NOMO-1 treated with DMSO at 0.1 percent for 48 hours (cell line): ENCODE data around the gene PNPLA5.

Source experiments
- DNase-seq: peaks from one replicate; lab custom pipeline; 2025; ENCODE audit not compliant: unreplicated experiment; lab: John Stamatoyannopoulos, UW

The PNPLA5 gene

DNA sequence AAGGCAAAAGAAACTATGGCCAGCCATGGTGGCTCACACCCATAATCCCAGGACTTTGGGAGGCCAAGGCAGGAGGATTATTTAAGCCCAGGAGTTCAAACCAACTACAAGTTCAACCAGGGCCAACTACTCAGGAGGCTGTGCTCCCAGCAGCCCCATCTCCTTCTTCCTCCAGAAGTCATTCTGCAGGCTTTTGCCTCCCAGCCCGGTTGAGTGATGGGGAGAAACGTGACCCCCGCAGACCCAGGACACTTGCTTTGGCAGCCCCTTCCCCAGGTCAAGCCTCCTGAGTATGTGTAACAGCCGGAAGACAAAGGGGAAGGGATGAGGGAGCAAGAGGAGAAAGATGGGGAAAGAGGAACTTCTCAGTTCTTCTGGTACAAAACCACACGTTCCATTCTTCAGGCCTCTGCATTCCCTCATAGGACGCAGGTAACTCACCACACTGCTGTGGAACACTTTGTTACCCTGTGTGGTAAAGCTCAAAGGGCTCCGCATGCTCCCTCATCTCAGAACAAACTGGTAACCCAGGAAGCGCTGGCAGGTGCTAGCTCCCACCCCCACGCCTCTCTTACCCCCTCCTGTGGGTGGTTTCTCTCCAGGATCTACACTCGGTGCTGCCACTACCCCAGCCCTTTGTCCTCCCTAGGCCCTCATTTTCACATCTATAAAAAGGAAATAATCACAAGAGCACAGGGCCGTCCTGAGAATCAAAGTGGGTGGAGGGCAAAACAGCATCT lies 33.5 kb downstream of the PNPLA5 start:
- DNase-seq = no peak

DNA sequence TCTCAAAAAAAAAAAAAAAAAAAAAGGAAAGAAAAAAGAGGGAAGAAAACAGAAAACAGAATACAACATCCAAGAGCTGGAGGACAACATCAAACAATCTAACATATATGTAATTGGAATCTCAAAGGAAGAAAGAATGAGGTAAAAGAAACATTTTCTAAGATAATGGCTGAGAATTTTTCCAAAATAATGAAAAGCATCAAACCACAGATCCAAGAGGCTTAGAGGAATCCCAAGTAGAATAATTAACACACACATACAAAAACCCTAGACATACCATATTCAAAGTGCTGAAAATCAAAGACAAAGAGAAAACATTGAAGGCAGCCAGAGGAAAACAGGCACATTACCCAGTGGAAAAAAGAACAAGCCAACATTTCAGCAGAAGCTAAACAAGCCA lies 34.4 kb downstream of the PNPLA5 start:
- no peak for DNase-seq

DNA sequence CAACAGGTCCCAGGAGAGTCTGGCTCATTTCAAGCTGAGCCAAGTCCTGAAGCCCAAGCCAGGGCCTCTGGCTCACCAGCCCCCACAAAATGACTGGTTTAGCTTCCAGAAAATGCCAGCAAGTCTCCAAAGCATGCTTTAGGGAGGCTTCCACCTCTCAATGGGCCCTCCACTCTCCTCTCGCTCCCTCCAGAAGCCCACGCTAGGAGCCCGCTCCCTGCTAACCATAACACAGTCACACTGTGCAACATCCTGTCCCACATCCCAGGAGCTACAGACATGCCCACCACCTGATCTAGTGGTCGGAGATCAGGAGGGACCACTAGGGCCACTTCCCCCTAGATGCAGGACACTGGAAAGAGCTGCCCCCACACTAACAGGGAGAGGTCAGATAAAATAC lies 36.4 kb downstream of the PNPLA5 start:
- DNase-seq = no peak

DNA sequence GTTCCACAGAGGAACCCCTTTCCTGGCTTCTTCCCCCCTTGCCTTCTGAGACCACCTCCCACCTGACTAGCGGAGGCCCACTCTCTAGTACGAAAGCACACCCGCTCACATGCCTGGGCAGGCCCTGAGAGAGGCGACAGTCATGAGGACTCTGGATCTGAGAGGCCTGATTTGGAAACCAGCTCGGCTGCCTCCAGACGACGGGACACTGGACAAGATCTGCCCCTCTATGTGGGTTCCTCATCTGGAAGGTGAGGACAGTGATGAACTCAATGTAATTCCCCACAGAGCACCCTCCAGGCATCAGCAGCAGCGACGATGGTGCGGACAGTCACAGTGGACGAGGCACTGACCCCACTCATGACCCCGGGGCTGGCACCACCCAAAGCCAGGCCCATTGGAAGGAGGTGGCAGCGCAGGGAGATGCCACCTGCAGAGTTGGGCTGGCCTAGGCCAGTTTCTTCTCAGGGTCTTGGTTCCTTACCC lies 37.0 kb downstream of the PNPLA5 start:
- DNase-seq = no peak

DNA sequence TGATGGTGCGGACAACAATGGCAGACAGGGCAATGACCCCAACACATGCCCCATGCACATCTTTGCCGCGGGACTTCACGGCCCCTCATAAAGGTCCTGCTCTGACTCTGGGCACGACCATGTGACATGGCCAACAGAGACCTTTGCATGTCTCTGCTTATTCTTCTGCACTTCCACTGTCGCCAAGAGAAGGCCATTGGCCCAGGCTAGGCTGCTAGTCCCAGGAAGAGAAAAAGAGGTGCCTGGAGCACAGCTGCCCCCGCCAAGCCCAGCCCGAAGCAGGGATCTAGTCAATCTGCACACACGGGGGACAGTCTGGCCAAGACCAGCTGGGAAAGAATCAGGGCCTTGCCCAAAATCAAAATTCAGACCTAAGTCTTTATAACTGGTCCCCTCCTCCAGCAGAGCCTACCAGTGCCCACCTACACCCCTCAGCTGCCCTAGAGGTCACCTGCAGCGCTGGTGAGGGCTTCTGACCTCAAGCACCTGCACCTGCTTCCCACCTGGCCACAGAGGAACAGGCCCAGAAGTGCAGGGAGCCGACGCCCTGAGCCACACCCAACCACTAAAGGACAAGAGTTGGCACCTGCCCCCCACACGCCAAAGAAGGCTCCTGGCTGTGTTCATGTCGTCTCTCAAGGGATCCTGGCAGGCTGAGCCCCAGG lies 37.6 kb downstream of the PNPLA5 start:
- no peak for DNase-seq

DNA sequence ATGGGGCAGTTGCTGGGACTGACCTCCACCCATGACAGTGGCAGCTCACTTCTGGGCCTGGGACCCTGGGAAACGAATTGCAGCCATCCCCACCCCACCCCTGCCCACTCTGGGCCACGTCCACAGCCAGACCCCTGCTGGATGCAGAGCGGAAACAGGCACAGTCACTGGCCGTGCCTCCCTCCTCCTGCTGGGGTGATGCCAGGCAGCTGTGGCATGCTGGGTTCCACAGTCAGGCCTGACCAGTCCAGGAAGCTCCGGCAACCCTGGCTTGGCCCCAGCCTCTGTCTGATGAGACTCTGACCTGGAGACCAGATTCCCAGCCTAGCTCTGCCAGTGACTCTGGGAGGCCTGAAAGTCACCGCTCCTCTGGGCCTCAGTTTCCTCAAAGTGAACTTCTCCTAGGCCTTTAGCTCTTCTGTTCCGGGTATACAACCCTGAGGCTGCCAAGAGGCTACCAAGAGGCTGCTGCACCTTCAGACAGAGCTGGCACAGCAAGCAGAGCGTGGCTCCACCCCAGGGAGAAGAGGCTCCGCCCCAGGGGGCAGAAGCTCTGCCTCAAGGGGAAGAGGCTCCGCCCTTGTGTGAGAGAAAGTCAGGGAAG lies 38.4 kb downstream of the PNPLA5 start:
- no peak for DNase-seq

DNA sequence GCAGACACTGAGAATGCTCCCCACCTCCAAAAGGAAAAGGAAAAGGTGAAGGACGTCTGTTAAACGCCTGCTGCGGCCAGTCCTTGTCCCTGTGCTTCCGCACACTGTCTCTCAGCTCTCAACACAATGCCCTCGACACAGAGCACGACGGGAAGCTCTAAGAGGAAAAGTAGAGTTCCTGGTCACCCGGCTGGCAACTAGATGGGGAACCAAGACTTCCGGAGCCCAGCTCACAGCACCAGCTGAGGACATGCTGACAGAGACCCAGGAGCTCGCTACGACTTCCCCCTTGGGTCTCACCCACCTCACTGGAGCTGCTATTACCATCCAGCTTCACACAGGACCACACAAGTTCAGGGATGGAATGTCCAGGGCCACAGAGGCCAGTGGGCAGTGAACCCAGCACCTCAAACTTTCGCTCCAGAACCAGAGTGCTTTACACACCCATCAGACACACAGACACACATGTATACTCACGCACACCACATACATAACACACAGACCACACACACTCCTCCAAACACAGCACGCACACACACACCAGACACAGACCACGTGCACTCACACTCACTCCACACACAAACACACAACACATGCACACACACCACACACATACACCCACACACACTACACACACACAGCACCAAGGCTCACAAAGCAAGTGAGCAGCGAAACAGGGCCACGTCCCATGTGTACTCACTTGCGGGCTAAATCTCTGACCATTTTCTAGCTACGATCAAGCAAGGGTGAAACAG lies 39.1 kb downstream of the PNPLA5 start:
- DNase-seq = no peak

DNA sequence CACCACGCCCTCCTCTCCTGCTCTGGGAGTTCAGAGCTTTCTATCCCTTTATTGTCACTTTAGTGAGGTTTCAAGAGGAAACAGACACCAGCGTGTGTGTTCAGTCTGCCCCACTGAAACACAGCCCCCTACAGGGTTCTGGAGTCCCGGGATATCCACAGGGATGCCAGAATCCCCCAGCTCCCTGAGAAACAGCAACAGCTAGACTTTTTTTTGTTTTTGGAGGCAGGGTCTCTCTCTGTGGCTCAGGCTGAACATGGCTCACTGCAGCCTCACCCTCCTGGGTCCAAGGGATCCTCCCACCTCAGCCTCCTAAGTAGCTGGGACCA lies 39.9 kb downstream of the PNPLA5 start:
- no peak for DNase-seq

DNA sequence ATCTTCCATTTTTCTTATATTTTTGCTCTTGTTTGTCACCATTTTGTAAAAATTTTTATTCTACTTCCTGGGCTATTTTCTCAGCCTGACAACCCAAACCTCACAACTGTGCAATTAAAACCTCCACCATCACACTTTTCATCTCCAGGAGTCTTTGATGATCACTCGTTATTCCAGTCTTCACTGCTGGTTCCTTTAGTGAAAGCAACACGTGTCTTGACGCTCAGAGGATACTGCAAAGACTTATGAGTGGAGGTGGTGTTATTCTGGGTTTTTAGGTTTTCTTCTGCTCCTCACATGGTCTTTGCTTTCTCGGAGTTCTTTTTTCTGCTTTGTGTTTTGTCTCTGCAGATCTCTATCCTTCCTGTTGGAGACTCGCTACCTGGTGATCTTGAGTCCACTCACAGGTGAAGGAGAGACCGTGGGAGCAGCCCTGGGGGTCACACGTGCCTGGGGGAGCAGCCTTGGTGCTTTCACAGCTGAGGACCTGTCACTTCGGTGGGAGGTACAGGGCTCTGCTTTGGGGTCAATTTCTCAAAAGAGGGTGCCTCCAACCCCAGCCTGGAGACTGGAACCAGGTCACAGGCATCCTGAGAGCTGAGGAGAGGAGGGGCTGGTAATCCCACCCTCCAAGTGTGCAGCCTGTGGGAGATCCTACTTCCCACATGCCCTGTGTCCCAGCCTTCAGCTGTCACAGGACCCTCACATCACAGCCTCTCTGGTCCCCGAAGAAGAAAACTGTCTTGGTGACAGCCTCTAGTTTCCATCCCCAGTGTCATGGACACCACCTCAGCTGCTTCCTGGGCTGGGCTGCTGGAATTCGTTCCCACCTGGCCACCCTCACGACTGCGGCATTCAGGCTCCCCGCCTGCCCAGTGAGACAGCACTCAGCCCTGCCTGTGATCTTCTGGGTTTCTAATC lies 40.5 kb downstream of the PNPLA5 start:
- DNase-seq = no peak

DNA sequence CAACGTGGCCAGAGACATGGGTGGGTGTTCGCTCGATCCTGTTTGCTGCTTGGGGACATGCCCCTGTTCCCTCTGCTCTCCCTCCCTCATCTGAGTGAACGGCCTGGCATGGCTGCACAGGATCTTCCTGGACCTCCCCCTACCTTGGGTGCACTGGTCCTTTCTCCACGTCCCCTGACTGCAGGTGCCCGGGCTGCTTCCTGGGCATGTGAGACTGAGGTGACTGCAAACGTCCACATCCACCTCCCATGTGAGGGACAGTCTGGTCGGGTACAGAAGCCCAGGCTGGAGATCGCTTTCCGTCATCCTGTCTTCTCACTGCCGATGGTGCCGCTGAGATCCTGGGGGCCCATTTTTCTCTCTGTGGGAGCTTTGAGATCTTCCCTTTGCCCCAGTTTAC lies 41.3 kb downstream of the PNPLA5 start:
- DNase-seq = no peak

DNA sequence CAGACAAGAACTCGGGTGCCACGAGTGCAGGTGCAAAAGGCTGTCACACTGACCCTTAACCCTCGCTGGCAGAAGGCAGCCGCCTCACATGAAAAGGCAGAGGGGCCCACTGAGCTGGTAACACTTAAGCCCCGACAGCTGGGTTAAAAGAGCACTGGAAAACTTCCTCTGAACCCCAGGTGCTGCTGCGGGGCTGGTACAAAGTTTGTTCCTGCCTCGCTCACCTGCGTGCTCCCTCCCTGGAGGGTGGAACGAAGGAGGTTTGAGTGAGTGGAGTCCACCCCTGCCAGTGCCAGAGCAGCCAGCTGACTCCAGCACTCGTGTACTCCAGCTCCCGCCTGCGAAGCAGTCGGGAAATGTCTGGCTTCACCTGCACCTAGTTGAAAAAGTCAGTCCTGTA lies 42.1 kb downstream of the PNPLA5 start:
- no peak for DNase-seq

DNA sequence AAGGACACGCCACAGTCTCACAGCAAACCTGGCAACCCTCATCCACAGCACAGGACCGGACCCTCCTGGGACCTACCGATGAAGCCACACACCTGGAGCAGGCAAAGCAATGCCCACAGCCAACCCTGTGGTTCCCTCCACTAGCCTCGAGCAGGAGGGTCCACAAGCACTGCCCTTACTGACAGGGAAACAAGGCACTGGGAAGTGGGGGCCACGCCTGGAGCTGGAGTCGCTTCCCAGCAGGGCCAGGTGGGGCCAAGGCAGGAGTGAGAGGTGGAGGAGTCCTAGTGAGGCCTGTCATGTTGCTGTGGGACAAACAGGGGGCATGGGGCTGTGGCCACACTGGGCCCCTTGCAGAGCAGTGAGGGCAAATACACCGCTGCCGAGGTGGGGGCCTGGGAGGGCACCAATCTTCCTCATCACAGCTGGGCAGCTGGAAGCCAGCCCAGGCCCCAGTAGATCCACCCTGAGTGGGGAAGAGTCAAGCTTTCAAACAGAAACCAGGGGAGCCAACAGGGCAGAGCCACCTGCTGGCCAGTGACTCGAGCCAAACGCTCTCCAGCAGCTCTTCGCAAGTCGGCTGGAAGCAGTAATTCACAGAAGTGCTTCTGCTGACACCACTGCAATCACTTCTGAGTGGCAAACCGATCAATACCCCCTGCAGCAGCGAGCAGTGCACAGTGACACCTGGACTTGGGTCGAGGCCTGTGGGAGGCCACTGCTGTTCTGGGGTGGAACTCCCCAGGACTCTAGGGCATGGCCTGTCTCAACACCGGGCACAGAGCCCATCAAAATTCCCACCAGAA lies 43.2 kb downstream of the PNPLA5 start:
- DNase-seq = no peak

DNA sequence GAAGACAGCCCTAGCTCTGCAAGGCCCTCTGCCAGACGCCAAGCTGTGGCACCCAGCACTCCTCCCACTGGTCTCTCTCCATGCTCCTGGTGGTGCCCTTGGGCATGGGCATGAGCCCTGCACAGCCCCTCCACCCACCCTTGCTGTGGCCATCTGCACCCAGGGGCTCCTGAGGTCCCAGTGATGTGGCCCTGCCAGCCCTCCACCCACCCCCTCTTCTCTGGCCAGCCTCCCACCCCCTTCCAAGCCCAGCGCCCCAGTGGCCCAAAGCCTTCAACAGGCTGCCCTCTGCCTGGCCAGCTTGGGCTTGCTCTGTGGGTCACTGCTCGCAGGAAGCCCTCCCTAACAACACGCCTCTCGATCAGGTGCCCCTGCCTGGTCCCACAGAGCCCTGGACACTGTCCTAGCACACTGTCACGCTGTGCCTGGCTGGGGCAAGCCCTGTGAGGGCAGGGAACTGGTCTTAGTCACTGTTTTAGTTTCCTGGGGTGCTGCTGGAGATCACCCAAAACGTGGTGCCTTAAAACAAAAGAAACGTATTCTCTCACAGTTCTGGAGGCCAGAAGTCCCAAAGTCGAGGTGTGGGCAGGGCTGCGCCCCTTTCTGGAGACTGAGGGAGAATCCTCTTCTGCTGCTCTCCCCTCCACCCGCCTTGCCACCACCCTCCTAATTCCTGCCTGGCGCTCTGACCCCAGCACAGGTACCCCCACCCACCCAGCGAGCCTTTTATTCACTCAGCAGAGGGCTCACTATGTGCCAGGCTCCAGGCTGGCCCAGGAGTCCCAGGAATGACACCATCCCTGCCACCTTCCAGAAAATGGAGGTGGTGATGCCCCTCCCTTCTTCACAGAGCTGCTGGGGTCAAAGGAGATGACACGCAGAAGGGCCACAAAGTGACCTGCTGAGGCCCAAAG lies 44.2 kb downstream of the PNPLA5 start:
- no peak for DNase-seq

DNA sequence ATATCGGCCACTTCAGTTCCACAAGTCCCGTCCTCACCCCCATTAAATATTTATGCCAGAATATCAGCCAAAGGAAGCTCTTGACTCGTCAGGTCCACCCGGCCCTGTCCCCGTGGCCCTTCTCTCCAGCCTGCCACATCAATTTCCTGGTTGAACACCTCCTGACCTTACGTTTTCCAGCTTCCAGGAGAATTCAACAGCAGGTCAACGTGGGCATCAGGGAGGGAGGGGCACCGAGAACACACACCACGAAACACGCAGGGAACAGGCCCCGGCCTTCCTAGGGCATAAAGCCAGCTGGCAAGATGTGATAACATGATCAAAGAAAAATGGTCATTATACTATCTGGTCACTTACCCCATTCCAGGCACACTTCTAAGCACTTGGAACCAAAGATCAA lies 44.8 kb downstream of the PNPLA5 start:
- no peak for DNase-seq

DNA sequence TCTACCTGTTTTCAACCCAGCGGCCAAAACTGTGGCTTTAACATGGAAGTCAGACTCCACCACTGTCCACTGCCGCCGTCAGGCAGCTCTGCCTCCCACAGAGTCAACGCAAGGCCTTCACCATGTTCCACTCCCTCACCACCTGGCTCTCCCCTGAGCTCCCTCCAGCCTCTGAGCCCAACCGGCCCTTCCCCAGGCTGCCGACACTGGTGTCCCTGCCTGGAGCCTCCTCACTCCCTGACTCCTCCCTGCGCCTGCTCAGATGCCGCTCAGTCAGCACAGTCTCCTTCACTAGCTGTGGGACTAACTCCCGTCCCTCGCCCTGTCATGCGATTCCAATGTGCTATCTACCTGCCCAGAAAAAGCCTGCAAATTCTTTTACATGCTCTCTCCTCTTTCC lies 45.8 kb downstream of the PNPLA5 start:
- DNase-seq = no peak

DNA sequence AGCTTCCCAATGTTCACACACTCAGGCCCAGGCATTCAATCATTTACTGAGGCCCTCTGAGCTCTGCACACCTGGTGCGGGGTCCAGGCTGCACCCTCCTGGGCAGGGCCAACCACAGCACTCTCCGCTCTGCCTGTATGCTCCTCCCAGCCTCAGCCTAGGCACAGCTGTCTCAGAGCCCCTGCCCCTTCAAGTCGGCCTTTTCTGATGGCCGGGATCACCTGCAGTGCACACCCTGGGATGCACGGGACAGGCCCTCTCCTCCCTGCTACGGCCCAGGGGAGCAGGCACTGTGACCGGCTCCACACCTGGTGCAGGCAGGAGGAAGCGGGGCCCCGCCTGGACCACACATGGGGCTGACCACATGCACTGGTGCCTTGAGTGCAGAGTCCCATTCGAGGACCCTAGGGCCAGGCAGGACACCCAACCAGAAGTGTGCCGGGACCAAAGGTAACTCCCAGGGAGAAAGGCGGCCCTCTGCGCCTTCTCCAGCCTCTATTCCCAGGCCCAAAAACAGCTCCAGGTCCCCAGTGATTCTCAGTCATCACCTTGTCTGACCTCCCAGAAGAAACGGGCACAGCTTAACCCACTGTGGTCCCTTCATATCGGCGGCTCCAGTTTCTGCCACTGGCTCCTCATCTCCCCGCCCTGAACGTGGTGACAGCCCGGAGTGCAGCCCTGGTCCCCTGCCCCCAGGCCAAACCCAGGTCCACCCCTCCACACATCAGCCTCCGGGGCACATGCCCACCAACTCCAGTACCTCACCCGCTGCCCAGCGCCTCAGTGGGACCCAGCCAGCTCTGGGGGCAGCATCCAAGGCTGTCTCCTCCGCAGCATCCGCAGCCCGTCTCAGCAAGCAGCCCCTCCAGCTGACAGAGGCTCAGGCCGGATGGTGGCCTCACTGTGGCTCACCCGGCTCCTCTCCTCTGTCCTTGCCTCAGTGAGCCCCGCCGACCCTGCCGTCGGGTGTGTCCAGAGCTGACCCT lies 47.0 kb downstream of the PNPLA5 start:
- no peak for DNase-seq

DNA sequence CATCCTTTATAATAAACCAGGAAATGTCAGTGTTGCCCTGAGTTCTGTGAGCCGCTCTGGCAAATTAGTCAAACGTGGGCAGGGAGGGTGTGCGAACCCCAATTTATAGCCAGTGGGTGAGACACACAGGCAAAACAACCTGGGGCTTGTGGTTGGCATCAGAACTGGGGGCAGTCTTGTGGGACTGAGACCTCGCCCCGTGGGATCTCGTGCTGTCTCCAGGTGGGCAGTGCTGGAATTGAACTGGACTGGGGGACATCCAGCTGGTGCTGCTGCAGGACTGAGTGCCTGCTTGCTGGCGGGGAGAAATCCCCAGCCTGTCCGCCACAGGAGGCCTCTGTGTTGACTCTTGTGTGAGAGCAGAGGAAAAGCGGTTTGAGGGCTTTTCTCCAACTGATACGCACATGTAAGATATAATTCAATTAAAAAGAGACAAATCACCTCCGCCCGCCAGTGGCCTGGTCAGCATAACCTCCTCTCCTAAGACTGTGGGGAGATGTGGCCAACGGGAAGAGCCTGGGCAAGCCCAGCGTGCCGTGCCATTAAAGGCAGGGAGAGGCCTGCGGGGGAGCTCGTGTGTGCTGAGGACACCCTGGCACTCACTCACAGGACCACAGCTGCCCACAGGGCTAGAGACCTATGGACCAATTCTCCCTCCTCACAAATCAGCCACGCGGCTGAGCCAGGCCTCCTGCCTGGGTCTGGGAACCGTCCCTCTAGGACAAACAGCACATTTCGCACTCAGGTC lies 47.9 kb downstream of the PNPLA5 start:
- DNase-seq = no peak
